ENCODE measurements around the gene UMODL1.

The UMODL1 gene

GRCh38 chr21:42148584-42148983, 77.5 kb downstream of the UMODL1 start:
- no peak for DNase-seq (ENCODE audit: extremely low read depth, low read depth)

DNA sequence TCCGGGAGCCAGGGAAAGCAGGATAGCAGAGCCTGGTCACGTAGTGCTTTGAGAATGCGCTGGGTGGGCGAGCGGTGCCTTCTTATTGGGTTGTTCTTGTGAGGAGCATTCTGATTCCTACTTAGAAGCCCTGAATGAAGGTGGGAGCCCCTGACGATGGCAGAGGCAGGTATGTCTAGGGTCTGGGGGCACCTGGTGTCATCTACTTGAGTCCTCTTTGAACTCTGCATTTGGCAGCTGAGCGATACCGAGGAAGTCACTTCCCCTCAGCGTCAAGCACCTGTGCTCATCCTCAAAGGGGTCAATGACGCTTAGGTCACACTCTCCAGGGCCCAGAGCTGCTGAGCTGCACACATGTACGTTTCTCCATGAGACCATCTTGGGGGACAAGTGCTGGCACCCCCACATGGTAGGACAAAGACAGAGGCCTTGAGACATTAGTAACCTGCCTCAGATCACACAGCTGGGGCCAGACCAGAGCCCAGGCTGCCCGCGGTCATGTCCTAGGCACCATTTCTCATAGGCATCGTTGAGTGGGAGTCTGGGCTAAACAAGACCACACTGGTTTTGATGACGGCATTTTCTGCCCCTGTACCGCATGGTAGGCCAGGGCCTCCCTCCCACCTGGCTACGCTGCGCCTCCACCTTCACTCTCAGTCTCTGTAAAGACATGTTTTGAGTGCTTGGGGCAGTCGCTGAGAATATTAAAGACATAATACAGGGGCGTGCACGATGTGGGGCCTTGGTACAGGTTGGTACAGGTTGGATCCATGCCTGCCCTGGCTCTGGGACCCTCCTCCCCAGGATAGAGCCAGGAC, 78.7 kb downstream of the UMODL1 start:
- no peak for TF ChIP-seq CTCF (IDR thresholded peaks at IDR 0.05; ENCODE audit: low read depth, low read length)
- no peak for DNase-seq (ENCODE audit: extremely low read depth, low read depth)

More at GRCh38 chr21:42148584-42148983, 77.5 kb downstream of the UMODL1 start:
- TF ChIP-seq CTCF (IDR thresholded peaks at IDR 0.05; ENCODE audit: low read depth, low read length), result no peak

DNA sequence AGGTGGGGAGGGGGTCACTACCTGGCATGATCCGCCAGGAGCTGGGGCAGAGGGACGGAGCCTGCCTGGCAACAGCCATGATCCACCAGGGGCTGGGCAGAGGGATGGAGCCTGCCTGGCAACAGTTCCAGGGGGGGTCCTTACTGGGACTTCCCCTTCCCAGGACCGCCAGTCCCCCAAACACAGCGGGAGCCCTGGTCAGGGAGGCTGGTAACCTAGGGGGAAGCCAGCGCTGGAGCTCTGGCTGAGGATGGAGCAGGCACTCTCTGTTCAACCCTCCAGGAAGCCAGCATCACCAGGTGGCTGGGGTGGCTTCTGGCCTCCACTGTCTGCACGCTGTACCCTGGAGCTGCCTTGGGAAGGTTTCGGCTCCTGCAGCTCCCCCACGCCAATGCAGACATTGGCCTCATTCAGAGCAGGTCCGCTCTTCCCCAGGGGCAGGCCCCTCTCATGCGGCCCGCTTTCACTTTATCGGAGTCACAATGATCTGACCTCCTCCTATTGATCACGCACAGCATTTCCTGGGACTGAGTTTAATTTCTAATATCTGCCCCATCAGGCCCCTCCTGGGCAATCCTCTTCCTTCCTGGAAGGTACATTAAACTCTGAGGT, 79.5 kb downstream of the UMODL1 start:
- TF ChIP-seq CTCF (IDR thresholded peaks at IDR 0.05; ENCODE audit: low read depth, low read length), result no peak
- no peak for DNase-seq (ENCODE audit: extremely low read depth, low read depth)

DNA sequence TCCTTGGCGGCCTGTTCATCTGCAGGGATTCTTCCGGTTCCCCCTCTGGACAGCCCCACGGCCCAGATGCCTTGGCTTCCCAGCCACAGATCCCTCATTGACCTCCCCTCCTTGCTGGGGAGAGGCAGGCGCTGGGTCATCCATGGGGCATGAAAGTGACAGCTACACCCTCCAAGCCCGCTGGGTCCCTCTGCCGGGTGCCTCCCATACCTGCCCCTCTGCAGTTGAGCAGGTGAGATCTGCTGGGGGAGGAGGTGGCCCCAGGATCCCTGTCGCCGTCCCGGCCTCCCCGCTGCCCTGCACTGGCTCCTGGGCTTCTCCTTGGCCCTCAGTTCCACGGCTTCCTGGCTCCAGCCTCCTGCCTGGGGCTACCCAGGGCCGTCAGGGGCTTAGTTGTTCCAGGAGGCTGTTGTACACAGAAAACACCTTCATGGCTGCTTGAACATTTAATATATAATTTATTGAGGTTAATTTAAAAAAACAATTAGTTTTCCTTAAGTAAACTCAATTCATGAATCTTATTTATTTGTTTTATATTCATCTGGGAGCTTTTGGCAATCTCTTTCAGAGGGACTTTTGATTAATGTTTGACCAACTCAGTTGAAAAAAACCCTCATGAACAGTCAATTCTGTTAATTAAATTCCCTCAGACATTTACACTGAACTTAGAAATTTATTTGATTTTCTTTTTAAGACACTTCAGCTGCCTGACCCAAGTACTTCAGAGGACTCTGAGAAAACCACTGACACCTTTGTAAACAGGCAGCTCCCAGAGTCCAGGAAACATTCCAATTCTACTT, 80.2 kb downstream of the UMODL1 start:
- DNase-seq (ENCODE audit: extremely low read depth, low read depth), result no peak
- no peak for TF ChIP-seq CTCF (IDR thresholded peaks at IDR 0.05; ENCODE audit: low read depth, low read length)

DNA sequence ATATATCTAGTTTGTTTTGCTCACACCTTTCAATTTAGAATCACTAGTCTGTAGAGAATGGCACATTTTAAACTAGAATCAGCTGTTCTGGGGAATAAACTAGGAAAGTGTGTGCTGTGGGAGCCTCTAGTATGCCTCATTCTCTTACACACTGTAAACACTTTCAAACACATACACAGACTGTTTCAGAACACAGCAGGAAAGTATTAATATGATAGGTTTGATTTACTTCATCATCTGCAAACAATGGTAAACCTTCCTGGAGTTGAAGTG, 80.8 kb downstream of the UMODL1 start:
- TF ChIP-seq CTCF (IDR thresholded peaks at IDR 0.05; ENCODE audit: low read depth, low read length), result no peak
- no peak for DNase-seq (ENCODE audit: extremely low read depth, low read depth)

- no peak for TF ChIP-seq CTCF (IDR thresholded peaks at IDR 0.05; ENCODE audit: low read depth, low read length)
- DNase-seq (ENCODE audit: extremely low read depth, low read depth), result no peak
Measured at GRCh38 chr21:42153046-42153686, 82.0 kb downstream of the UMODL1 start.

Measured in AG09319 (cell line).